Activated CD8-positive, alpha-beta memory T cell treated with anti-CD3 and anti-CD28 coated beads, Interleukin-2, amount 50 U/mL, for 48 hours (primary cell): Measurements from ENCODE around the gene KLC3.

Experiments
- DNase-seq: peaks from one replicate; pipeline ENCODE4 v3.0.0-alpha.2; 2020

The KLC3 gene

GRCh38 chr19:45380107-45380506 is 39.6 kb downstream of the KLC3 start:
- DNase-seq = no peak

DNA sequence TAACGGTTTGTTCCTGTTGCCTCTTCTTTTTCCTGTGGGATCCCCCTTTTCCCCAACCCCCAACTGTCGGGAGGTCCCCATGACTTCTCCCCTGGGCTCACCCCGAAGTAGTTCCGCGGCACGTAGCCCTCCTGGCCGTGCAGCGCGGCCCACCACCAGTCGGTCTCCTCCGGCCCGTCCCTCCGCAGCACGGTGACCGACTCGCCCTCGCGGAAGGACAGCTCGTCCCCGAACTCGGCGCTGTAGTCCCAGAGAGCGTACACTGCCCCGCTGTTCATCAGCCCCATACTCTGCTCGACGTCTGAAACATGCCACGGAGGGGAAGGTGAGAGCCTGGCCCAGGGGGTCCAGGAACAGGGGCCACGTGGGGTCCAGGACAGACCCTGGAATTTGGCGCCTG is 41.9 kb downstream of the KLC3 start:
- DNase-seq = no peak

GRCh38 chr19:45385392-45386221 is 45.1 kb downstream of the KLC3 start:
- no peak for DNase-seq

- no peak for DNase-seq
Measured at GRCh38 chr19:45391346-45391745, 50.8 kb downstream of the KLC3 start.

GRCh38 chr19:45391871-45392665 is 51.5 kb downstream of the KLC3 start:
- DNase-seq = no peak

DNA sequence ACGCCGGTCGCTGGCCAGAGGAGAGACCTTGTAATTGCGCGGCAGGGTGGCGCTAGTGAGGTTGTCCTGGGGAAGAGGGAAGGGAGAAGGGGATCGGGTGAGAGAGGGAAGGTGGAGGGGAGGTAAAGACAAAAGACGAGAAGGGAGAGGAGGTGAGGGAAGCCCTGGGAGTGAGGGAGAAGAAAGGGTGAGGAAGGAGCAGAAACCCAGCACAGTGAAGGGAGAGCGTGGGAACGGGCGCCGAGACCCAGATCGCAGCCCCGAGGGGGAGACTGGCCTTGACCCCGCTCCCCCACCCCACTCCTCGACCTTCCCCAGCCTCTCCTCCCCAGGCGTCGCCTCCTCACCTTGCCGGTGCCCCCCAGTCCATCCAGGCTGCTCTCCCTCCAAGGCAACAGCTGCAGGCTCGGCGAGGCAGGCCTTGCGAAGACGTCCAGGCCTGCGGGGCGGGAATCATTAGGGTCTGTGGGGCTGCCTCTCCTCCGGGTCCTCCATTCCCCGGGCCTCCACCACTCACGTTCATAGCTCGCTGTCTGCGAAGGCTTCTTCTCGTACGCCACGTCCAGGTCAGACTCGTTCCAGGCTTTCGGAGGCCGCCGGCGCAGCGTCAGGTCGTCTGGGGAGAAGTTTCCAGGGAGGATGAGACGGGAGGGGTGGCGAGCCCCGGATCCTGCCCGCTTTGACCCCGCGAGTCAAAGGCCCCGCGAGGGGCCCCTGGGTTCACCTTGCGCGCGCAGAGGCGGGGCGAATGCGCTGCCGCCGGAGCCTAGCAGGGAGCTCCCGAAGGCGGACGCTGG is 55.5 kb downstream of the KLC3 start:
- DNase-seq = no peak

DNA sequence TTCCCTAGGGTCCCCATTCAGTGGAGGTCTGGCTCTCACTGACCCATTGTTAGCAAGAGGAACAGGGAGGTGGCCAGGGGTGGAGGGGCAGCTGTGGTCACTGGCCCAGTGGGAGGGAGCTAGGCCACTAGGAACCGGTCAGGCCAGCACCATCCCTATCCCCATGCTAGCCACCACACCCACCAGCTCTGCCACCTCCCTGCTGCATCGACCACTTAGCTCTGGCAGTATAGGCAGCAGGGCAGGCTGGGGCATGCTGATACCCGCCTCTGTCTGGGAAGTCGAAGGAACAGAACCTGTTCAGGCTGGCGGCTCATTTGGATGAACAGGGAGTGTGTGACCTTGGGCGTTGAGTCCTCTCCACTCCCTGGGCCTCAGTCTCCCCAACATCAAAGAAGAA is 59.6 kb downstream of the KLC3 start:
- no peak for DNase-seq
